ENCODE results near the gene FGB.
"Not testable (repeated sequence)": the region's sequence is repeated elsewhere in the genome, so short reads cannot be mapped to it uniquely, and the experiment has no call there.

Gene FGB

DNA sequence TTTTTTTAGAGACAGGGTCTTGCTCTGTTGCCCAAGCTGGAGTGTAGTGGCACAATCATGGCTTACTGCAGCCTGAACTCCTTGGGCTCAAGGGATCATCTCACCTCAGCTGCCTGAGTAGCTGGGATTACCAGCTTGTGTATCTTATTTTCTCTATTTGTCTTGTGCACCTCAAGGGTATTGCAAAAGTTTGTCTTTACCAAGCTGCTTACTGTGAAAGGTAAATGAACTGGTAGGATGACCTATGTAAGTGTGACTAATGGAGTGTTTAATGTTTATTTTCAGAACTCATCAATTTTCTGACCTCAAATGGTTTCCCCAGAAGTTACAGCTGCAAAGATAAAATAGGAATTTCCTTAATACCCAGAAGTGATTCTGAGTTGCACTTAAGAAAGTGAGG lies 33.0 kb downstream of the FGB start:
- Mint-ChIP-seq H3K36me3 (no peaks in the 10 kb centered on the region), H3K27ac (no peak overlapping the region), H3K4me3 (no peak overlapping the region), H3K4me1 (no peaks in the 10 kb centered on the region), H3K27me3 (peaks cover 8% of the 10 kb centered on the region), H3K9me3 (no peaks in the 10 kb centered on the region)
- no peak for DNase-seq
- CTCF ChIA-PET, result interaction anchor here (0.7 kb wide), 1 partner anchor 11 kb away, joined by 4 read pairs; no protein-coding TSS in a partner anchor

DNA sequence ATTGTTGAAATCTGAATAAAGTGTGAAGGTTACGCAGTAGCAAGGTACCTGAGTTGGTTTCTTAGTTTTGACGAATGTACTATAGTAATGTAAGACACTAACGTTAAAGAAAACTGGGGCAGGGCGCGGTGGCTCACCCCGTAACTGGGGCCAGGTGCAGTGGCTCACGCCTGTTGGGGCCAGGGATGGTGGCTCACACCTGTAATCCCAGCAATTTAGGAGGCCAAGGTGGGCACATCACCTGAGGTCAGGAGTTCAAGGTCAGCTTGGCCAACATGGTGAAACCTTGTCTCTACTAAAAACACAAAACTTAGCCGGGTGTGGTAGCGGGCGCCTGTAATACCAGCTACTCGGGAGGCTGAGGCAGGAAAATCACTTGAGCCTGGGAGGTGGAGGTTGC lies 34.5 kb downstream of the FGB start:
- H3K27ac Mint-ChIP-seq, CTCF ChIA-PET, H3K9me3 Mint-ChIP-seq, H3K27me3 Mint-ChIP-seq, H3K4me1 Mint-ChIP-seq, H3K4me3 Mint-ChIP-seq, DNase-seq, H3K36me3 Mint-ChIP-seq: not testable (repeated sequence)

DNA sequence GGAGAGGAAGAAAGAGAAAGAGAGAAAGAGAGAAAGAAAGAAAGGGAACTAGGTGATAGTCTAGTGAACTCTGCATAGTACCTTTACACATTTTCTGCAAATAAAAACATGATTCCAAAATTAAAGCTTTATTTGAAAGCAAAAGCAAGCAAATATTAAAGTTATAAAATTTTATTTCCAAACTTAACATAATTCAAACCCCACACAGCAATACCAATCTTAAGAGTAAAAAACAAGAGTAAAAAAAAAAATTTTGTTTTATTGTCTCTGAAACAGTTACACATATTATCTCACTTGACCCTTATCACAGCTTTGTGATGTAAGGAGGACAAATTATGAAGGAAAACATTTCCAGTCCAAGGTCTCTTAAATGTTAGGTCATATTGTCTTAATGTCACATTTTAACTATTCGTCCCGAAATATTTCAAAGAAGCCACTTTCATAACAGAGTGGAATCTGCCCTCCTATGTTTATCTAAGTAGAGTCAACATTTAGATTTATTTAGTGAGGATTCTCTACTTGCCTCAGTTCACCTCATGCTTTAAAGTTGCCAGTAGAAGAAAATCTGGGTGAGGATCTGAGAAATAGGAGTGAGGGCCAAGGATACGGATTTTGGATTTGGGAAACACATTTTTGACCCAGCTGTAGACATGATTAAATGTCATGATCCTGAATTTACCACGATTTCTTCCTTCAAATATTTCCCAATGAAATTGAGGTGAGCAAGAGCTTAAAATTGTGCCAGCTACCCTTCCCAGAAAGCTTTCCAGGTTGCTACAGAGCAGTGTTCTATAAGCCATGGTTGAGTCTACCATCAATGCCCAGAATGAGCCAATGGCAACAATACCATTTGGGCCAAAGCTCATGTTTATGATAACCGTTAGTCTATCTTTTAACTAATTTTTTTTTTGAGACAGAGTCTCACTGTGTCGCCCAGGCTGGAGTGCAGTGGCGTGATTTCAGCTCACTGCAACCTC lies 35.3 kb downstream of the FGB start:
- Mint-ChIP-seq H3K9me3 (no peaks in the 10 kb centered on the region), H3K4me1 (no peaks in the 10 kb centered on the region), H3K4me3 (no peak overlapping the region), H3K27ac (peak overlapping the region; percentile 49), H3K27me3 (peaks cover 9% of the 10 kb centered on the region), H3K36me3 (no peaks in the 10 kb centered on the region)
- CTCF ChIA-PET, result no interaction called here
- no peak for DNase-seq

DNA sequence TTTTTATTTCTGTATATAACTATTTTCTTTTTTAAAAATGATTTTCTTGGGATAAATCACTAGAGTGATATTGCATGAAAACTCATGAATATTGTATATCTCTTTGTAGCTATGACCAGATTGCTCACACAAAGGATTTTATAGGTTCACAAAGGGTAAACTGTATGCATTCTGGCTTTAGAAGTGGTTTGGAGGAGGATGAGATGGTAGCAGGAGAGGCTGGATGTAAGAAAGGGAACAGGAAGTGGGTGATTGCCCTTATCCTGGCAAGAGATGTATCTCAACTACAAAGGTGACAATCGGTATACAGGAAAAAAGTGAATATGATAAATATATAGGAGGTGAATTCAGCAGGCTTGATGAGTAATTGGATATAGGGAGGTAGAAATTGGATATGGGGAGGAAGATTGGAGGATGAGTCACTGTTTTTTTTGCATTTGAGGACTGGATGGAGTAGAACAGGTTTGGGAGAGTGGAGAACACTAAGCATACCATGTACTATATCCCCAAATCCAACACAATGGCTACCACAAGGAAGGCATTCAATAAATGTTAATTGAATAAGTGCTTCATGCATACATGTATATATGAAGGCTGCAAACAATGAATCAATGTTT lies 39.7 kb downstream of the FGB start:
- H3K9me3 Mint-ChIP-seq, result no peaks in the 10 kb centered on the region
- H3K27ac Mint-ChIP-seq, result no peak overlapping the region
- H3K27me3 Mint-ChIP-seq, result peaks cover 11% of the 10 kb centered on the region
- no peak overlapping the region for H3K4me3 Mint-ChIP-seq
- no peak for DNase-seq
- H3K36me3 Mint-ChIP-seq, result no peaks in the 10 kb centered on the region
- CTCF ChIA-PET, result interaction anchor here (0.8 kb wide), 1 partner anchor 19 kb away, joined by 3 read pairs; no protein-coding TSS in a partner anchor
- H3K4me1 Mint-ChIP-seq, result no peaks in the 10 kb centered on the region

DNA sequence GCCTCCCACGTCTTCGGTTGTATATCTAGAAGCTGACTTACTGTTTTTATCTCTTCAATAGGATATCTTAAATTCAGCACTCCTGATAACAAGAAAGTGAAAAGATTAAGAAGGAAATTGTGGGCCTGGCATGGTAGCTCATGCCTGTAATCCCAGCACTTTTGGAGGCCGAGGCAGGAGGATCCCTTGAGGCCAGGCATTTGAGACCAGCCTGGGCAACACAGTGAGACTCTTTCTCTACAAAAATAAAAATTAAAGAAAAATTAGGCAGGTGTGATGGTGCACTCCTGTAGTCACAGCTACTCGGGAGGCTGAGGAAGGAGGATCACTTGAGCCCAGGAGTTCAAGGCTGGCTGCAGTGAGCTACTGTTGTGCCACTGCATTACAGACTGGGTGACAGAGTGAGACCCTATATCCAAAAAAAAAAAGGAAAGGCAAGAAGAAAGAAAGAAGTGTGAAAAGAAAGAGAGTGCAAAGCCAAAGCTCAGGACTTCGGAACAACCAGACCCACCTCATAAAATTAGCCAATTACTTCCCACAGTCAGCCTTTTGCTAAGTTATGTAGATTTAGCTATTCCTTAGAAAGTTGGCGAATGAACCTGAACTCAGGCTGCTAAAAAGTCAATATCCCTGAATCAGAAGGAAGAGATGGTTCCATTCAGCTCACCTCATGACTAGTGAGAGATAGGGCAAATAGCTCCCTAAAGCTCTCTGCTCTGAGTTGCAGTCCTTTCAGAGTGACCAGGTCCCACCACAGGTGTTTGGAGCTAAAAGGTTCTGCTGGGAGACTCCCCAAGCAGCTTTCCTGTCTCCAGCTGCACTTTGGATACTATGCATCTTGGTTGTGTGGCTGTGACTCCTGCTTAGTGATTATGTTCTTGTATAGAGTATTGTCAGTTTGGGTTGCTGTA lies 40.5 kb downstream of the FGB start:
- no peaks in the 10 kb centered on the region for H3K36me3 Mint-ChIP-seq
- DNase-seq, result no peak
- H3K27ac Mint-ChIP-seq, result no peak overlapping the region
- CTCF ChIA-PET, result interaction anchor here (0.7 kb wide), 2 partner anchors 15 kb away, joined by 3 read pairs; no protein-coding TSS in a partner anchor
- no peak overlapping the region for H3K4me3 Mint-ChIP-seq
- no peaks in the 10 kb centered on the region for H3K9me3 Mint-ChIP-seq
- peaks cover 10% of the 10 kb centered on the region for H3K27me3 Mint-ChIP-seq
- no peaks in the 10 kb centered on the region for H3K4me1 Mint-ChIP-seq

DNA sequence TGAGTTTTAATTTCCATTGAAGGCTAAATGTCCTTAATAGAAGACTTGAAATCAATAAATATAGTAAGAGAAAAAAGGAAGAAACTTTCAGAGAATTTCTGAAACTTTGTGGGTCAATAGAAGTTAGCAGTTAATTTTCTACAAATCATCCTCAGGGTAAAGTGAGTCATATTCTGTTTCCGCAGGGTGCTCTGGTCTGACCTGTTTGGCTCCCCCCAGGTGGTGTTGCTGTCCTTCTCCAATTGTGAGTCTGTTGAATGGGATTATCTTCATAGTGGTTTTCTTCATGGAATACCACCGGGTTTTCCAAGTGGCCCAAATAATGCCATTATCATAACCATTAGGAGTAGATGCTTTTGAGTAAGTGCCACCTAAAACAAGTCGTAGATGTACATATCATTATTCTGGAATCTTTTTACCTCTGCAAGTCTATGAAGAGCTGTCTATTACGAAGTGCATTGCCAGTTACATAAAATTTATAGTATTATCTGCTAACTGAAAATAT lies 41.9 kb downstream of the FGB start:
- Mint-ChIP-seq H3K36me3 (no peaks in the 10 kb centered on the region), H3K9me3 (no peaks in the 10 kb centered on the region), H3K4me1 (no peaks in the 10 kb centered on the region), H3K27ac (no peak overlapping the region), H3K27me3 (peaks cover 20% of the 10 kb centered on the region), H3K4me3 (no peak overlapping the region)
- no peak for DNase-seq
- CTCF ChIA-PET, result no interaction called here

DNA sequence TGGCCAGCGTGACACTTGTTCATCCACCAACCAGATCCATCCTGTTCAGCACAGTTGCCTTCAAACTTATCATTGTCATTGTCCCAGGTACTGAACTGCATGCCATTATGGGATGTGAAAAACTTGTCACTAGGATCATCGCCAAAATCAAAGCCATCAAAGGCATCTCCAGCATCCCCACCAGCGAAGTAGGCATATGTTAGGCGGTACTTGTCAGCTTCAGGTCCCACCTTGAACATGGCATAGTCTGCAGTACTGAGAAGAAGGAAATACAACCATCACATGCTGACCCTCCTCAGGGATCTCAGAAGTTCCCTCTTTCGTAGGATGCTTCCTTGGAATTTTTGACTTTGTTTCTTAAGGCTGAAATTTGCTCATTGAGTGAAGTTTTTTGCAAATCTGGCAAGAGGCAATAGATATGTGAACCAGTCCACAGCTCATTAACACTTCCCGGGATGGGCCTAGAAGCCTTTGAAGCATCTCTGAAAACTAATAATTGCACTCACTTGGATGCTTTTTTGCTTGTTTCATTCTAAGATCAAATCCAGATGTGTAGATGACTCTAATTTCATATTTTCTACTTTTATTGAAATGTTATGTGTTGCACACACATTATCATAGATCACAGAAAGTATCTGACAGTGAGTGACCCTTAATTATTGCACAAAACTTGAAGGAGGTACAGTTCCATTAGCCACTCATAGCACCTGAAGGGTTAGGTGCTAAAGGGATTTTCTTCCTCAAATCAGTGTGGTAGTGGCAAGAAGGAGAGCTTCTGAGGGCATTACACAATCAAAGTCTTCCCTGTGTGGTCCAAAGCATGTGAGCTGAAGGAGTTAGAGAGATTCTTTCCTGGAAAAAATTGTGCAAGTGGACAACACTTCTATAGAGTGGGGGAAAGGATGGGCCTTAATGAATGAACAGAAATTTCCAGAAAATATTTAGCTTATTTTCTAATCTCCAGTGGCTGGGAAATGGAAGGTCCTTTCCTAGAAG lies 44.2 kb downstream of the FGB start:
- H3K27ac Mint-ChIP-seq, result no peak overlapping the region
- H3K9me3 Mint-ChIP-seq, result no peaks in the 10 kb centered on the region
- CTCF ChIA-PET, result no interaction called here
- H3K4me1 Mint-ChIP-seq, result no peaks in the 10 kb centered on the region
- H3K36me3 Mint-ChIP-seq, result no peaks in the 10 kb centered on the region
- no peak for DNase-seq
- no peak overlapping the region for H3K4me3 Mint-ChIP-seq
- peaks cover 24% of the 10 kb centered on the region for H3K27me3 Mint-ChIP-seq

DNA sequence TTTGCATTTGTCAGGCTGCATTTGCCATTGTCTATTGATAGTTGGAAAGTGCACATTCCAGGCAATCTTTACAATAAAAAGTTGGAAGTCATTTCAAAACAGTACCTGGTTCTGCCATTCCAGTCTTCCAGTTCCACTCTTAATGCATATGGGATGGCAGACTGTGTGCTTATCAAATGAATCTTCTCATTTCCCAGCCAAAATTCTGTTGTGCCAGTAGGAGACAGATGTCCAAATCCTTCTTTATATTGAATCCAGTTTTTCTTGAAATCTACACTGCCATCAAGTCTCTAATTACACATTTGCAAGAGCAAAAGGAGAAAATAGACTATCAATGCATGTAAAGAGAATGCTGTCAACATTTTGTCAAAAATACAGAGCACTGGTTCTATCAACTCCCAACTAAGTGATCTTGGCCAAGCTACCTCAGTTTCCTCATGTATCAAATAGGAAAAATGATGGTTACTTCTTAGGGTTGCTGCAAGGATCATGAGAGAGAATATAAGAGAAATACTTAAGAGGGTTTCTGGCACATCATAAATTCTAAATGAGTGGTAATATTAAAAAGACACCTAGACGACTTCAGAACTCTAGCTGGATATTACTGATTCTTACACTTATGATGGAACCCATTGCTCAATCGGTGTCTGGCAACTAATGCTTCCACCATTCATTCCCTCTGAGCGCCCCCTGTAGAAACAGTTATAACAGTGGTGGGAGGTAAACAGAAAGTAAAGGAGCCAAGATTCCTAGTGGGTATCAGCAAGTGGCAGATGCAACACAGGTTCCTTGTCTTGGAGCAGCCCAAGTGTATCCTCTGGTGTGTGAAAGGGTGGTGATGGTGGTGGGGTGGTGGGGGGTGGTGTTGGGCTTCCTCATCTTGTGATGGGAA lies 45.8 kb downstream of the FGB start:
- Mint-ChIP-seq H3K9me3 (no peaks in the 10 kb centered on the region), H3K27ac (no peak overlapping the region), H3K36me3 (no peaks in the 10 kb centered on the region), H3K4me3 (no peak overlapping the region), H3K4me1 (no peaks in the 10 kb centered on the region), H3K27me3 (peaks cover 32% of the 10 kb centered on the region)
- DNase-seq, result no peak
- CTCF ChIA-PET, result interaction anchor here (1.2 kb wide), 1 partner anchor 10 kb away, joined by 5 read pairs; no protein-coding TSS in a partner anchor

DNA sequence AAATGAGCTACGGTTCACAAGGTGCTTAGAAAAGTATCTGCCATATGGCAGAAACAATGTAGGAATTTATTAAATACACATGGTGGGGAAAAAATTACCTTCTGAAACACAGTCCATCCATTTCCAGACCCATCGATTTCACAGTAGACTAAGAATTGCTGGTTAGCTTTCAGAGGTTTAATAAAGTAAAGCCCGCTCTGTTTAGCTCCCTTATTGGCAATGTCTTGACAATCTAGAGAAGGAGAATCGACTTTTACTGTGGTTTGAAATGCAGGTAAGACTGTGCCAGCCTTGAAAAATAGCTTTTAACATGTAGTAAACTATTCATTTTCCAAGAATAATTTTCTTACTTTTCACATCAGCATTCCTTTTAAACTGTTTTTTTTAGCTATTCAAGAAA lies 46.7 kb downstream of the FGB start:
- H3K9me3 Mint-ChIP-seq, result no peaks in the 10 kb centered on the region

DNA sequence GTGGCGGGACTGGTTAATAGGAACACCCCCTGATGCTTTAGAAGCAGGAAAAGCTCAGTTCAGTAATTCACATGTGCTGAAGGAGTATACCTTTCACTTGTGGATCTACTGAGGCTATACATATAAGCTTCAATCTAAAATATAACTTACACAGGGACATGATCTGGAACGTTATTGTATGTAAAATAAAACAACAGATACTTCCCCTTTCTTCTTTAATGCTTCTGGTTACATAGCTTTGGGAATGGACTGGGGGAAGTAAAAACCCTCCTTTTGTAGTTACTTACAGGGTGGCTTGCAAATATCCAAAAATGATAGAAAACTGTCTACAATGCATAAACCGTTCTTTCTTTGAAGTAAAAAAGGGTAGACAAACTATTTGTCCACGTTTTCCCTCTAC lies 47.8 kb downstream of the FGB start:
- no peak for DNase-seq
- CTCF ChIA-PET, result no interaction called here
- H3K27ac Mint-ChIP-seq, result no peak overlapping the region
- H3K4me3 Mint-ChIP-seq, result no peak overlapping the region
- no peaks in the 10 kb centered on the region for H3K9me3 Mint-ChIP-seq
- H3K27me3 Mint-ChIP-seq, result peaks cover 32% of the 10 kb centered on the region
- no peaks in the 10 kb centered on the region for H3K4me1 Mint-ChIP-seq
- no peaks in the 10 kb centered on the region for H3K36me3 Mint-ChIP-seq

More for the DNA sequence above, 46.7 kb downstream of the FGB start:
- peaks cover 32% of the 10 kb centered on the region for H3K27me3 Mint-ChIP-seq
- CTCF ChIA-PET, result interaction anchor here (0.7 to 1.2 kb wide), 2 partner anchors 9 kb away, joined by 3 to 5 read pairs; no protein-coding TSS in a partner anchor
- DNase-seq, result no peak
- H3K36me3 Mint-ChIP-seq, result no peaks in the 10 kb centered on the region
- no peak overlapping the region for H3K27ac Mint-ChIP-seq
- no peaks in the 10 kb centered on the region for H3K4me1 Mint-ChIP-seq
- no peak overlapping the region for H3K4me3 Mint-ChIP-seq

DNA sequence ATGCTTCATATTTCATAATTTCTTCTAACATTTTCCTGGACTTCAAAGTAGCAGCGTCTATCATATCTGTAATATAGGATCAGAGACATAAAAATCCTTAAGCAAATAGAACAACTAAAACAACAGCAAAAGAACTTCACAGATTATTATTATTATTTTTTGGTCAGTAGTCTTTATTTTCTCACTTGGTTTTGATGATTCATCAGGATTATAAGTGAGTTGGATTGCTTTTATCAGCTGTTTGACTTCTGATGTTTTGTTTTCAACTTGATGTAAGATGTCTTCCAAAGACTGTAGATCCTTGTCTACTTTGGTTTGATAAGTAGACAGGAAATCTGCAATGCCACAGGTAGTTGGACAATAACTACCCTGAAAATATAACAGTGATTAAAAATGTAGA lies 49.0 kb downstream of the FGB start:
- CTCF ChIA-PET, result no interaction called here
- peaks cover 2% of the 10 kb centered on the region for H3K36me3 Mint-ChIP-seq
- peaks cover 8% of the 10 kb centered on the region for H3K4me1 Mint-ChIP-seq
- H3K27ac Mint-ChIP-seq, result no peak overlapping the region
- DNase-seq, result no peak
- peaks cover 30% of the 10 kb centered on the region for H3K27me3 Mint-ChIP-seq
- no peaks in the 10 kb centered on the region for H3K9me3 Mint-ChIP-seq
- H3K4me3 Mint-ChIP-seq, result no peak overlapping the region
